K562 (cell line): ENCODE measurements around the gene LYSMD1. TPM values are rescaled to one million over a fixed set of nuclear protein-coding genes. Genes with fewer than 3 reads are reported as not detected.

ENCODE experiments used
- ATAC-seq: fragments of 200-7000 bp; cut with Tn5 transposase; 3 replicates; pipeline ENCODE4 v1.9.1; 2020; ENCODE audit warnings: moderate library complexity
- BruUV-seq: library from RNA; stranded (reverse); fragments of 400-500 nt; replicated peaks from 2 replicates; lab custom pipeline; 2021; lab: Mats Ljungman, UMichigan
- CTCF ChIA-PET: fragments of 300-600 bp; formaldehyde crosslinking; extraction: SDS; loops from one replicate; lab custom pipeline; 2021; ENCODE audit warnings: low intra/inter-chr PET ratio; lab: Yijun Ruan, JAX
- POLR2A ChIA-PET: fragments of 300-600, 350-650 bp; sonication (Branson Sonifier 250); formaldehyde crosslinking; extraction: SDS; loops from one replicate; lab custom pipeline; 2021; ENCODE audit warnings: antibody characterized with exemption, inconsistent platforms; lab: Yijun Ruan, JAX
- DNase-seq, 4 experiments: peaks; one replicate each; pipeline versions ENCODE4 v3.0.0 to v3.0.0-alpha.2; 2011 to 2018; ENCODE audit warnings: low spot score in 3 of 4, mixed read lengths in 3 of 4; ENCODE audit errors: extremely low read depth in 1 of 4
- FAIRE-seq: peaks from 2 replicates; lab custom pipeline; 2011; peaks lifted over from hg19 to GRCh38; lab: Jason Lieb, UNC
- H2AFZ ChIP-seq: 2 replicates; pipeline ENCODE4 v1.6.0; 2011; ENCODE audit warnings: low read depth, low read length, control low read depth, inconsistent platforms
- H3K27ac ChIP-seq: fragments of 200-600 bp; 3 replicates; pipeline ENCODE4 v1.8.0; 2011; ENCODE audit warnings: low read depth, mild to moderate bottlenecking, control low read depth, inconsistent platforms, low read length, moderate library complexity, mixed read lengths; ENCODE audit errors: extremely low read depth
- H3K27me3 ChIP-seq, 2 experiments: fragments of 300-600 bp in 1 of 2; 2 replicates in 1 of 2; 3 replicates in 1 of 2; pipeline versions ENCODE4 v1.6.0 to v1.8.0; 2011; ENCODE audit warnings: inconsistent platforms in 2 of 2, low read length in 2 of 2, mild to moderate bottlenecking in 1 of 2, mixed read lengths in 1 of 2, moderate library complexity in 1 of 2; ENCODE audit not compliant: control insufficient read depth in 2 of 2, insufficient read depth in 2 of 2
- H3K36me3 ChIP-seq: fragments of 300-600 bp; 3 replicates; pipeline ENCODE4 v1.8.0; 2011; ENCODE audit warnings: mild to moderate bottlenecking, low read length, inconsistent platforms; ENCODE audit not compliant: control insufficient read depth, insufficient read depth
- H3K4me1 ChIP-seq, 2 experiments: fragments of 200-600 bp in 1 of 2; replicated peaks in 1 of 2; 2 replicates in 1 of 2; 3 replicates in 1 of 2; pipeline versions ENCODE4 v1.5.1 to v1.8.0; 2011; ENCODE audit warnings: inconsistent platforms in 2 of 2, low read length in 2 of 2, mild to moderate bottlenecking in 1 of 2, mixed read lengths in 1 of 2, moderate library complexity in 1 of 2; ENCODE audit not compliant: control insufficient read depth in 2 of 2, insufficient read depth in 2 of 2
- H3K4me2 ChIP-seq: 2 replicates; pipeline ENCODE4 v1.6.1; 2011; ENCODE audit warnings: low read length, control low read depth, inconsistent platforms, mixed read lengths; ENCODE audit not compliant: insufficient read depth
- H3K4me3 ChIP-seq: fragments of 200-600 bp; sonication (generic), shearing (Covaris generic); 2 replicates; pipeline ENCODE4 v1.5.1; 2016; ENCODE audit warnings: control low read depth, inconsistent platforms
- H3K79me2 ChIP-seq: fragments of 200-600 bp; 3 replicates; pipeline ENCODE4 v1.8.0; 2011; ENCODE audit warnings: low read length, inconsistent platforms; ENCODE audit not compliant: control insufficient read depth, insufficient read depth
- H3K9ac ChIP-seq, 2 experiments: 2 replicates each; pipeline versions ENCODE4 v1.6.0 to v1.6.1; 2011; ENCODE audit warnings: low read depth in 2 of 2, low read length in 2 of 2, control low read depth in 1 of 2, inconsistent platforms in 1 of 2, mild to moderate bottlenecking in 1 of 2, mixed read lengths in 1 of 2; ENCODE audit not compliant: insufficient read depth in 1 of 2
- H3K9me1 ChIP-seq: one replicate; pipeline ENCODE4 v1.6.0; 2011; ENCODE audit warnings: inconsistent platforms, mild to moderate bottlenecking, low read length, moderate library complexity; ENCODE audit not compliant: control insufficient read depth, insufficient read depth
- H3K9me3 ChIP-seq: replicated peaks from 2 replicates; pipeline ENCODE4 v1.5.1; 2011; ENCODE audit warnings: low read depth, low read length, inconsistent platforms; ENCODE audit not compliant: control insufficient read depth, insufficient read depth
- H4K20me1 ChIP-seq: replicated peaks from 2 replicates; pipeline ENCODE4 v1.6.1; 2011; ENCODE audit warnings: low read length, inconsistent platforms, mixed read lengths; ENCODE audit not compliant: control insufficient read depth, insufficient read depth
- GATAD2A ChIP-seq: fragments of 450-650 bp; IDR thresholded peaks from 2 replicates; pipeline ENCODE4 v1.6.1; 2017
- HOXB6 ChIP-seq: fragments of 250-450 bp; sonication (Bioruptor Pico); IDR thresholded peaks from 2 replicates; pipeline ENCODE4 v1.5.1; 2022; ENCODE audit warnings: mild to moderate bottlenecking, borderline replicate concordance
- MYC ChIP-seq, 2 experiments: fragments of 250-450 bp in 1 of 2; sonication (Bioruptor Pico) in 1 of 2; IDR thresholded peaks; 2 replicates each; pipeline versions ENCODE4 v1.5.1 to v1.6.1; 2012 to 2021; ENCODE audit warnings: low read depth in 2 of 2, borderline replicate concordance in 1 of 2, improper control_type of control experiment in 1 of 2, low read length in 1 of 2, mild to moderate bottlenecking in 1 of 2, moderate library complexity in 1 of 2
- NFE2 ChIP-seq: IDR thresholded peaks from 2 replicates; pipeline ENCODE4 v1.6.1; 2014; ENCODE audit warnings: antibody characterized with exemption, low read depth
- NR2C1 ChIP-seq, 2 experiments: fragments of 450-650 bp; IDR thresholded peaks; 2 replicates each; pipeline ENCODE4 v1.6.1; 2017; ENCODE audit warnings: mild to moderate bottlenecking in 2 of 2, antibody characterized with exemption in 1 of 2, inconsistent platforms in 1 of 2, missing compliant biosample characterization in 1 of 2, missing genetic modification characterization in 1 of 2
- PPARD ChIP-seq: fragments of 250-450 bp; sonication (Bioruptor Pico); IDR thresholded peaks from 2 replicates; pipeline ENCODE4 v1.8.0; 2022; ENCODE audit warnings: inconsistent platforms, mild to moderate bottlenecking, moderate library complexity
- PTRF ChIP-seq: fragments of 450-650 bp; IDR thresholded peaks from 2 replicates; pipeline ENCODE4 v1.6.1; 2016; ENCODE audit warnings: mild to moderate bottlenecking, missing genetic modification characterization, missing compliant biosample characterization
- SIRT6 ChIP-seq: IDR thresholded peaks from one replicate; pipeline ENCODE4 v1.6.1; 2012; ENCODE audit warnings: low read depth, mild to moderate bottlenecking, control low read depth, inconsistent platforms, low read length, moderate library complexity
- SNRNP70 ChIP-seq: fragments of 200-400 bp; formaldehyde crosslinking; optimal IDR thresholded peaks from 2 replicates; pipeline ENCODE3; 2017; ENCODE audit warnings: low read depth, low read length
- YBX1 ChIP-seq: fragments of 450-650 bp; IDR thresholded peaks from 2 replicates; pipeline ENCODE4 v1.7.1; 2016; ENCODE audit warnings: mild to moderate bottlenecking
- ZBTB7A ChIP-seq: IDR thresholded peaks from 2 replicates; pipeline ENCODE4 v1.6.1; 2011; ENCODE audit warnings: low read depth, mild to moderate bottlenecking, low read length, moderate library complexity, borderline replicate concordance; ENCODE audit not compliant: control insufficient read depth
- ZC3H11A ChIP-seq: IDR thresholded peaks from 2 replicates; pipeline ENCODE4 v1.6.1; 2012; ENCODE audit warnings: low read depth, low read length, improper control_type of control experiment
- ZNF146 ChIP-seq: IDR thresholded peaks from one replicate; pipeline ENCODE4 v1.6.1; 2018; ENCODE audit warnings: missing compliant biosample characterization; ENCODE audit not compliant: unreplicated experiment
- ZNF217 ChIP-seq: sonication (generic); formaldehyde crosslinking; IDR thresholded peaks from 2 replicates; pipeline ENCODE4 v1.8.0; 2022; ENCODE audit warnings: mild to moderate bottlenecking, missing genetic modification reagents
- ZNF444 ChIP-seq: fragments of 250-450 bp; sonication (Bioruptor Pico); IDR thresholded peaks from 2 replicates; pipeline ENCODE4 v1.4.0; 2020; ENCODE audit warnings: mild to moderate bottlenecking, moderate library complexity
- ZNF79 ChIP-seq: fragments of 250-450 bp; sonication (Bioruptor Pico); IDR thresholded peaks from 2 replicates; pipeline ENCODE4 v1.4.0; 2020; ENCODE audit warnings: low read depth, mild to moderate bottlenecking, moderate library complexity
- WGBS: fragments of 100-300 bp; shearing (Covaris generic); methylation state at CpG from one replicate; pipeline ENCODE4 v1.1.6; 2016; ENCODE audit warnings: low coverage, mixed read lengths; ENCODE audit not compliant: insufficient coverage; ENCODE audit errors: missing lambda C conversion rate; 5-methylcytosine and 5-hydroxymethylcytosine counted together
- in situ Hi-C: fragments of 300-500 bp; cut with MboI; formaldehyde crosslinking; loops from 4 replicates; pipeline ENCODE4 v1.15.0; 2018; ENCODE audit warnings: inconsistent platforms, mixed read lengths
- intact Hi-C: fragments of 100-400 bp; cut with micrococcal nuclease; formaldehyde crosslinking; loops from 2 replicates; pipeline ENCODE4 v1.14.2; 2022
- polyA plus RNA-seq, 8 experiments: library from polyadenylated mRNA; depleted of rRNA in 4 of 8; stranded (reverse) in 5 of 8; unstranded in 3 of 8; fragments of >200 nt; fragmentation: Nextera tagmentation in 2 of 8; fragmentation: Illumina TruSeq in 1 of 8; extraction: Ambion mirVana in 2 of 8; extraction: Trizol in 1 of 8; gene quantifications; 2 replicates each; pipeline versions ENCODE4 v1.2.1 to v1.2.3, GENCODE V29; 2011 to 2014; ENCODE audit warnings: inconsistent platforms in 1 of 8, missing spikeins in 1 of 8
- total RNA-seq, 7 experiments: library from RNA; depleted of rRNA in 6 of 7; stranded (reverse); fragments of >200 nt in 6 of 7; fragmentation: Illumina TruSeq in 2 of 7; extraction: Trizol in 2 of 7; gene quantifications; 2 replicates each; pipeline versions ENCODE4 v1.2.1 to v1.2.3, GENCODE V29; 2011 to 2021; ENCODE audit warnings: low replicate concordance in 1 of 7
- TF ChIP-seq, protein P1 (sequence below): sonication (generic); formaldehyde crosslinking; IDR thresholded peaks from 2 replicates; pipeline ENCODE4 v1.8.0; 2023; ENCODE audit warnings: missing genetic modification reagents, mild to moderate bottlenecking, borderline replicate concordance
- TF ChIP-seq, protein P2 (sequence below): sonication (generic); formaldehyde crosslinking; IDR thresholded peaks from 2 replicates; pipeline ENCODE4 v1.8.0; 2022; ENCODE audit warnings: mild to moderate bottlenecking, missing genetic modification reagents

LYSMD1 gene
- total and polyA plus RNA-seq, 9 of the 15 experiments (the other 6 are each of a cell fraction or from before 2014, with no cell fraction given) = 2.2 to 9.4 (median 6.0) TPM

DNA sequence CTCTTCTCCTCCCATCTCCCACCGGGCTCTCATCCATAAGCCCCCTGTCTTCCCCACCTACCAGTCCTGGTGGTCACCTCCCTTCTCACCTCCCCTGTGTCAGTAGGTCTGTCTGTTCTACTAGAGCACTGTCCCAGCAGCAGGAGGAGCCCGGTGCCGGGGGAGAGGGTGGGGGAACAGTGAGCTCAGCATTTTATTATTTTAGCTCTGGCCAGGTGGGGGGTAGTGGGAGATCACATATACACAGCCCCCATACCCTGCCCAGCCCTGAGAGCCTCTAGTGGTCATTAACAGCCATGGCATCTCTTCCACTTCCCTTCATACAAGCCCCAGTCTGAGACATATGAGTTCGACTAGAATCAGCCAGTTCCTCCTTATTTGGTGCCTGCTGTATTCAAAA lies 10.2 kb upstream of the LYSMD1 start, which contains the start of gene TMOD4:
Gene TMOD4 (minus strand): TSS at position 119 of the 400 bp plus-strand sequence. CDS start 1,106 bp downstream, outside the sequence.
- CTCF ChIA-PET = no interaction called here
- TF ChIP-seq, protein P1, sequence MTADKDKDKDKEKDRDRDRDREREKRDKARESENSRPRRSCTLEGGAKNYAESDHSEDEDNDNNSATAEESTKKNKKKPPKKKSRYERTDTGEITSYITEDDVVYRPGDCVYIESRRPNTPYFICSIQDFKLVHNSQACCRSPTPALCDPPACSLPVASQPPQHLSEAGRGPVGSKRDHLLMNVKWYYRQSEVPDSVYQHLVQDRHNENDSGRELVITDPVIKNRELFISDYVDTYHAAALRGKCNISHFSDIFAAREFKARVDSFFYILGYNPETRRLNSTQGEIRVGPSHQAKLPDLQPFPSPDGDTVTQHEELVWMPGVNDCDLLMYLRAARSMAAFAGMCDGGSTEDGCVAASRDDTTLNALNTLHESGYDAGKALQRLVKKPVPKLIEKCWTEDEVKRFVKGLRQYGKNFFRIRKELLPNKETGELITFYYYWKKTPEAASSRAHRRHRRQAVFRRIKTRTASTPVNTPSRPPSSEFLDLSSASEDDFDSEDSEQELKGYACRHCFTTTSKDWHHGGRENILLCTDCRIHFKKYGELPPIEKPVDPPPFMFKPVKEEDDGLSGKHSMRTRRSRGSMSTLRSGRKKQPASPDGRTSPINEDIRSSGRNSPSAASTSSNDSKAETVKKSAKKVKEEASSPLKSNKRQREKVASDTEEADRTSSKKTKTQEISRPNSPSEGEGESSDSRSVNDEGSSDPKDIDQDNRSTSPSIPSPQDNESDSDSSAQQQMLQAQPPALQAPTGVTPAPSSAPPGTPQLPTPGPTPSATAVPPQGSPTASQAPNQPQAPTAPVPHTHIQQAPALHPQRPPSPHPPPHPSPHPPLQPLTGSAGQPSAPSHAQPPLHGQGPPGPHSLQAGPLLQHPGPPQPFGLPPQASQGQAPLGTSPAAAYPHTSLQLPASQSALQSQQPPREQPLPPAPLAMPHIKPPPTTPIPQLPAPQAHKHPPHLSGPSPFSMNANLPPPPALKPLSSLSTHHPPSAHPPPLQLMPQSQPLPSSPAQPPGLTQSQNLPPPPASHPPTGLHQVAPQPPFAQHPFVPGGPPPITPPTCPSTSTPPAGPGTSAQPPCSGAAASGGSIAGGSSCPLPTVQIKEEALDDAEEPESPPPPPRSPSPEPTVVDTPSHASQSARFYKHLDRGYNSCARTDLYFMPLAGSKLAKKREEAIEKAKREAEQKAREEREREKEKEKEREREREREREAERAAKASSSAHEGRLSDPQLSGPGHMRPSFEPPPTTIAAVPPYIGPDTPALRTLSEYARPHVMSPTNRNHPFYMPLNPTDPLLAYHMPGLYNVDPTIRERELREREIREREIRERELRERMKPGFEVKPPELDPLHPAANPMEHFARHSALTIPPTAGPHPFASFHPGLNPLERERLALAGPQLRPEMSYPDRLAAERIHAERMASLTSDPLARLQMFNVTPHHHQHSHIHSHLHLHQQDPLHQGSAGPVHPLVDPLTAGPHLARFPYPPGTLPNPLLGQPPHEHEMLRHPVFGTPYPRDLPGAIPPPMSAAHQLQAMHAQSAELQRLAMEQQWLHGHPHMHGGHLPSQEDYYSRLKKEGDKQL (CRISPR knock-in tag) = no peak
- no peak for TF ChIP-seq SIRT6
- TF ChIP-seq ZNF217 (CRISPR knock-in tag) = no peak
- no peak for TF ChIP-seq PPARD (CRISPR knock-in tag)
- TF ChIP-seq ZC3H11A = no peak
- no peak for TF ChIP-seq GATAD2A
- TF ChIP-seq ZNF79 = no peak
- TF ChIP-seq ZNF444 (CRISPR knock-in tag) = no peak
- TF ChIP-seq ZBTB7A = peak; percentile 76
- no peak for TF ChIP-seq ZNF146 (CRISPR knock-in tag)
- TF ChIP-seq NR2C1 (IDR thresholded peaks at IDR 0.05) = no peak
- no peak for TF ChIP-seq NR2C1 (tag; IDR thresholded peaks at IDR 0.05)
- TF ChIP-seq, protein P2, sequence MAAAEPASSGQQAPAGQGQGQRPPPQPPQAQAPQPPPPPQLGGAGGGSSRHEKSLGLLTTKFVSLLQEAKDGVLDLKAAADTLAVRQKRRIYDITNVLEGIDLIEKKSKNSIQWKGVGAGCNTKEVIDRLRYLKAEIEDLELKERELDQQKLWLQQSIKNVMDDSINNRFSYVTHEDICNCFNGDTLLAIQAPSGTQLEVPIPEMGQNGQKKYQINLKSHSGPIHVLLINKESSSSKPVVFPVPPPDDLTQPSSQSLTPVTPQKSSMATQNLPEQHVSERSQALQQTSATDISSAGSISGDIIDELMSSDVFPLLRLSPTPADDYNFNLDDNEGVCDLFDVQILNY (CRISPR knock-in tag) = no peak
- TF ChIP-seq PTRF (tag) = no peak
- TF ChIP-seq MYC (IDR thresholded peaks at IDR 0.05; ENCODE audit: low read depth, low read length) = no peak
- no peak for TF ChIP-seq MYC (CRISPR knock-in tag; IDR thresholded peaks at IDR 0.05; ENCODE audit: borderline replicate concordance, low read depth)
- no peak for TF ChIP-seq YBX1
- peak; percentile 11; the same call in 1 of the 2 replicates for TF ChIP-seq NFE2
- TF ChIP-seq HOXB6 (CRISPR knock-in tag) = no peak
- TF ChIP-seq SNRNP70 = no peak

More for the DNA sequence above, 10.2 kb upstream of the LYSMD1 start, which contains the start of gene TMOD4:
- no peaks in the 10 kb centered on the region for H3K9me1 ChIP-seq
- H3K79me2 ChIP-seq = no peaks in the 10 kb centered on the region
- DNase-seq (peak; percentile 44 to 83 (median 62)), FAIRE-seq (peak; percentile 65), ATAC-seq (peak; percentile 97)
- no peak within 1 kb of the TSS for H3K4me3 ChIP-seq
- in situ Hi-C loops (no loop called here), intact Hi-C loops (no loop called here)
- H2AFZ ChIP-seq = no peak within 1 kb of the TSS
- no peaks in the 10 kb centered on the region; a peak in 1 of 5 replicates for H3K4me1 ChIP-seq
- BruUV-seq = no TSS peak
- POLR2A ChIA-PET = interaction anchor here (0.6 to 1.5 kb wide), 2 partner anchors 9 to 13 kb away, joined by 3 to 5 read pairs; partner anchors contain the start of genes LYSMD1 and SCNM1
- no peaks in the 10 kb centered on the region for H3K27me3 ChIP-seq
- no peaks in the 10 kb centered on the region for H3K9me3 ChIP-seq
- no peak within 1 kb of the TSS for H3K4me2 ChIP-seq
- no peaks in the 10 kb centered on the region for H4K20me1 ChIP-seq
- peaks cover 54% of the 10 kb centered on the region; the same call in 2 of the 3 replicates for H3K36me3 ChIP-seq
- H3K9ac ChIP-seq = 0 out of 4 replicates have a peak within 1 kb of the TSS, but pooled peaks of 1 of the 2 experiments have one; percentile 21
- no peak within 1 kb of the TSS for H3K27ac ChIP-seq
- WGBS = 49% methylated on average over 4 of the region's 4 CpGs
